Stimulated activated naive CD8-positive, alpha-beta T cell treated with anti-CD3 and anti-CD28 coated beads, Interleukin-15, Interleukin-2, amounts not matched to agents 100 ng/mL and 50 ng/mL, for 24 hours (primary cell): ENCODE results near the gene C22orf23.

ENCODE experiments used
- H3K27ac Mint-ChIP-seq: one replicate; pipeline ENCODE4 v1.8.0; 2021; ENCODE audit warnings: mild to moderate bottlenecking, mixed read lengths
- H3K27me3 Mint-ChIP-seq: one replicate; pipeline ENCODE4 v1.8.0; 2021; ENCODE audit warnings: mixed read lengths
- H3K36me3 Mint-ChIP-seq: one replicate; pipeline ENCODE4 v1.8.0; 2021; ENCODE audit warnings: low read depth, mixed read lengths
- H3K4me1 Mint-ChIP-seq: one replicate; pipeline ENCODE4 v1.8.0; 2021; ENCODE audit warnings: low read depth, mixed read lengths
- H3K4me3 Mint-ChIP-seq: one replicate; pipeline ENCODE4 v1.8.0; 2021; ENCODE audit warnings: mild to moderate bottlenecking, mixed read lengths
- H3K9me3 Mint-ChIP-seq: one replicate; pipeline ENCODE4 v1.8.0; 2021; ENCODE audit warnings: mixed read lengths

The C22orf23 gene

DNA sequence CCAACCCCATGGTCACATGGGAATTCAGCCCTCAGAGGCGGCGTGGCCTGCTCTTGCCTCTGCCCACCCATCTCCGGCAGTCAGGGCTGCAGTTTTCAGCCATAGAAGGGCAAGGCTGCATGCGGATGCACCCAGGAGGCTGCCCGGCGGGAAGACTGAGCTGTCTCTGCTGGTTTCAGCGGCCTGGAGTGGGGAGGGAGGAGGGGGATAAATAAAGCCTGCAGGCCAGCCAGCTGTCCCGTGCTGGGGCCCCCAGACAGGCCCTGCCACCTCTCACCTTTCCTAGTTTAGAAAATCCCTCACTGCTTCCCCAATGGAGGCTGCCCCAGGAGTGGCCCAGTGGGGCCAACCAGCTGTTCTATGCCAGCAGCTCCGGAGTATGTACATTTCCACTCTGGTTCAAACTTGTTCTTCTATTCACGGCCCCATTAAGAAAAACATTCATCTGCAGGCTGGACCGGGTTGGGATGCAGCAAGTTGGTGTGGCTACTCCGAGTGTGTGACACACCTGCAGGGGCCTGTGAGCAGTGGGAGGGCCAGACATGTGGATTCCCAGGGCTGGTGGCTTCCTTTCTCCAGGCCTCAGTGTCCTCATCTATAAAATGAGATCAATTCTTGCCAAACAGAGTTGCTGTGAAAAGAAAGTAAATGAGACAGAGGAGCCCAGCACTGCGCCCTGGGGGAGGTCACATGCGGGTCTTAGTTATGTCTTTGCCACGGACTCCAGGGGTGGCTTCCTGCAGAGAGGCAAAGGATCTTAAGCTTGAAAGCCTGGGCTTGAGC is 42.3 kb downstream of the C22orf23 start:
- H3K27me3 Mint-ChIP-seq = no peaks in the 10 kb centered on the region
- no peak overlapping the region for H3K27ac Mint-ChIP-seq
- peaks cover 14% of the 10 kb centered on the region for H3K4me1 Mint-ChIP-seq
- no peaks in the 10 kb centered on the region for H3K36me3 Mint-ChIP-seq
- H3K9me3 Mint-ChIP-seq = no peaks in the 10 kb centered on the region
- H3K4me3 Mint-ChIP-seq = no peak overlapping the region

DNA sequence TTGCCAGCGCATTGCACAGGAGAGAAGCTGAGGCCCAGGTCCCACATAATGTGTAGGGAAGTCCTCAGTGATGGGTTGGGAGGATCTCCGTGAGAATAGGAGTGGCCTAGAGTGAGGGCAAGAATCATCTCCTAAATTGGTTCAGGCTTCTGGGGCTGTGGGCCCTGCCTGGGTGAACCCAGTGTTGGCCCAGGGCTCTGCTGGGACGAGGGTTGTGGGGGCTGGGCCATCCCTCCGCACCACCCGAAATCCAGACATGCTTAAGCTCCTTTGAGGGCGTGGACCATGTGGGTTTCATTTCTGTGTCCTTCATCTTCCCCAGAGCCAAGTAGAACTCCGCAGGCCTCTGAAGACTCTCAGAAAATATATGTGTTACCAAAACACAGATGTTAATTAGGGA is 43.6 kb downstream of the C22orf23 start:
- H3K36me3 Mint-ChIP-seq = no peaks in the 10 kb centered on the region
- no peaks in the 10 kb centered on the region for H3K9me3 Mint-ChIP-seq
- H3K27ac Mint-ChIP-seq = no peak overlapping the region
- H3K4me3 Mint-ChIP-seq = no peak overlapping the region
- H3K27me3 Mint-ChIP-seq = no peaks in the 10 kb centered on the region
- H3K4me1 Mint-ChIP-seq = peaks cover 23% of the 10 kb centered on the region

DNA sequence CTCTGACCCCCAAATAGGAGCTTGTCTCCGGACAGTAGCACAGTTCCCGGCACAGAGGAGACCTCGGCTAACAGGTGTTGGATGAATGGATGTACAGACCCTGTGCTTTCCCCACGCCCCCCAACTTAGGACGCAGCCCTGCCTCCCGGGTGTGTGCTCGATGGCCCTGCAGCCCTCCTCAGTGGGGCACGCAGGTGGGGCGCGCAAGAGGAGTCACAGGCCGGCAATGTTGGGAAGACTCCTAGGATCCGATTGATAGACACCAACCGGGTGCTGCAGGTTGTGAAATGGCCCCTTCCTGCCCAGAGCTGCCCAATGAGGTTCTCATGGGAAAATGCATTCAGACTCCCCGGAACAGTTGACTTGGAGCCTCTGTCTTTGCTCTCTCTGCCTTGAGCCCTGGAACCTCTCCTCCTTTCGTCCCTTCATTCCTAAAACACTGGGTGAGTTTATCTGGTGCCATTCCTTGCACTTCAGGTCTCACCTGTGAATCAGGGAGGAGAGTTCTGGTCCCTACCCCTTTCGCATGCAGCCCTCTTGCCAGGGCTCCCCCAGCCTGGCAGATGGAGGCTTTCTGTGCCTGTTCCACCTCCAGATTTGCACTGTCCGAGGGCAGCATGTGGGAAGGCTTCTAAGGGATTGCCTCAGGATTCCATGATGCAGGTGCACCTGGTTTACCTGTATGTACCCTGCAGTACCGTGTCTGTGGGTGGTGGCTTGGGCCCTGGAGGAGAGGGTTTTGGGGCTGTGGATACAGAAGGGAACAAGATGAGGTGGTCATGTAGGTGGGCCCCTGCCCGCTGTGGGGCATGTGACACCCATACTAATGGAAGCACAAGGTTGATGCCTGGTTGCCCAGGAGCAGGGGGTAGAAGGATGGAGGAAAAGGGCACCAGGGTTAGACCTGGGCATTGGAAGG is 46.1 kb downstream of the C22orf23 start:
- Mint-ChIP-seq H3K27ac (peak overlapping the region; percentile 69), H3K9me3 (no peaks in the 10 kb centered on the region), H3K36me3 (no peaks in the 10 kb centered on the region), H3K4me1 (peaks cover 24% of the 10 kb centered on the region), H3K27me3 (no peaks in the 10 kb centered on the region), H3K4me3 (peak overlapping the region; percentile 67)

DNA sequence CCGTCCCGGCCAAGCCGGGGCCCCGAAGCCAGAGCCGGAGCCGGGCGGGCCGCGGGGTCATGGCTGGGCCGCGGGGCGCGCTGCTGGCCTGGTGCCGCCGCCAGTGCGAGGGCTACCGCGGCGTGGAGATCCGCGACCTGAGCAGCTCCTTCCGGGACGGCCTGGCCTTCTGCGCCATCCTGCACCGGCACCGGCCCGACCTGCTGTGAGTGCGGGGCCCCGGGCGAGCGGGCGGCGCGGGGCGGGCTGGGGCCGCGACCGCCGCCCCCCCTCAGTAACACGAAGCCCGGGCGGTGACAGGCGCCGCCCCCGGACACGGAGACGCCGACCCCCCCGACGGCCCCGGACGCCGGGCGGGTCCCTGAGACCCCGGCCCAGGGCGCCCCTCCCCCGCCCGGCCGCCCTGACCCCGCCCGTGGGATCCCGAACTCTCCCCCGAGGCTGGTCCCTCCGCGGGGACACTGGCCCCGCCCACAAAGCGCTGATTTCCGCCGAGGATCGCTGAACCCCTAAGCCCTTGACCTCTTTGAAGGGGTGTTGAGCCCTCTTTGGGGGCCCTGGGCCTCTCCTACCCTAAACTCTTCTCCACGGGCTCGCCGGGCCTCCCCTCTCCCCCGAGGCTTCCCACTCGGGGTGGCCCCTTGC is 46.9 kb downstream of the C22orf23 start:
- Mint-ChIP-seq H3K4me1 (peaks cover 24% of the 10 kb centered on the region), H3K27me3 (no peaks in the 10 kb centered on the region), H3K4me3 (peak overlapping the region; percentile 67), H3K27ac (peak overlapping the region; percentile 61), H3K9me3 (no peaks in the 10 kb centered on the region), H3K36me3 (no peaks in the 10 kb centered on the region)

DNA sequence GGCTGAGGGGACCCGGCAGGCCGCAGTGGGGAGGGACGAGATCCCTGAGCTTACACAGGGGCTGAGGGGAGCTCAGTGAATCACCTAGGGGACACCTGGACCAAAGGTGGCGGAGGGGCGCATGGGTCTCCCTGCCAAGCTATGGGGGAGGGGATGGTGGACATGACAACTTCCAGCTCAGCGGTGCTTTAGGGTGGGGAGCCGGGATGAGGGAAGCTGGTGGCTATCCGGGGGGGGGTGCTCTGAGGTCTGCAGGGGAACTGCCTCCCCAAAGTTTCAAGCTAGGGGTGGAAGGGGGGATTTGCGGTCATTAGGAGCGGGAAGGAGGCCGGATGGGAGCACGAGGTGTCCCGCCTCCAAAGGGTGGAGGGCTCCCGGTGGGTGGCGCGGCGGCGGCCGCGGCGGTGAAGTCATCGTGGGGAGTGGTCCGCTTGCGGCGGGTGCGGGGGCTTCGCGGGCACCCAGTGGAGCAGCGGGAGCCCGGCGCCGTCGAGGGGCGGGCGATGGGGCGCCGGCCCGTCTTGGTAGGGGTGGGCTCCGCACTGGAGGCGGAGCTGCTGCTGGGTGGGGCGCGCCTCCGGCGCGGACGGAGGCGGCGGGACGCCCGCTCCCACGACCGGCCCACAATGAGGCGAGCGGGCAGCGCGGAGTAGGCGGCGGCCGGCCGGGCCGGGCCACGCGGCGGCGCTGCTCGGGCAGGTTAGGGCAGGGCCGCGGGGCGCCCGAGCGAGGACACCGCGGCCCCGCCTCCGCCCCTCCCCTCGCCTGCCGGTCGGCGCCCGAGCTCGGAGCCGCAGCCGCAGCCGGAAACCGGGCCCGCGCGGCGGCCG is 47.7 kb downstream of the C22orf23 start, which contains the start of gene MICALL1:
Gene MICALL1, plus strand, starts transcription at position 764 of the 830 bp plus-strand sequence. CDS start 126 bp downstream, outside the sequence.
- no peaks in the 10 kb centered on the region for H3K27me3 Mint-ChIP-seq

DNA sequence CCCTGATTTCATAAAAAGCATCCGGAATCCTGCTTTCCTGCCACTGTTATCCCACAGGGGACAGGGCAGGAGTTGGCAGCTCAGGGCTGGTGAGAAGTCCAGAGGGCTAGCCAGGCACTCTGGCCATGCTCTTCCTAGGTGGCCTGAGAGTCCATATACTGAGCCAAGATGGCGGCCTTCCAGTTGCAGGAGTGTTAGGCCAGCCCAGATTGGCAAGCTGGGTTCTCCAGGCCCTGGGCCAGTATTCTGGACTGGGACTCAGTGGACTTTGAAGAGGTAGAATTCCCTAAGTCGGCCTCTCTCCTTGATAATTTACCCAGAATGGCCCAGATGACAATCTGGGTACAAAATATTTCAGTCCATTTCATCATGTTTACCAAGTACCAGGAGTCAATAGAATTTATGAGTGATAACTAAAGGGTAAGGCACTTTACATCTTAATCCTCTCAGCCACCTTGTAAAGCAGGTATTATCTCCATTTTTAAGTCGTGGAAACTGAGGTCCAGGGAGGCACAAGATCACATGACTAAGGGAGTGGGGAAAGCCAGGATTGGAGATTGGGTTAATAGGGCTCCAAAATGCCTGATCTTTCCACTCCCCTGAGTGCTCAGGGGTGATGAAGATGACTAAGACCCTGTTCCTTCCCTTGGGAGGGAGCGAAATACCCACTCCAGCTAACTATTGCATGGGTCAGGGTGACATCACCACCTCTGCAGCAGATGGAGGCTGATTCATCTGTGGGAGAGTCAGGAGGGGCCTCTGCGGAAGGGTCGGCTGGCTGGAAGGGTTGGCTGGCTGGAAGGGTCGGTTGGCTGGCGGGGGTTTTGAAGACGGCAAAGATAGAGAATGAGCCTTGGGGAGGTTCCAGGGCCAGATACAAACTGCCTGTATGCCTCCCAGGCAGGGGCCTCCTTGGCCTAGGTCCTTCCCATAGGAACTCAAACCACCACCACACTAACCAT is 48.5 kb downstream of the C22orf23 start:
- H3K4me3 Mint-ChIP-seq = peak overlapping the region; percentile 74
- H3K4me1 Mint-ChIP-seq = peaks cover 24% of the 10 kb centered on the region
- H3K27ac Mint-ChIP-seq = peak overlapping the region; percentile 77
- no peaks in the 10 kb centered on the region for H3K9me3 Mint-ChIP-seq
- H3K36me3 Mint-ChIP-seq = no peaks in the 10 kb centered on the region
- no peaks in the 10 kb centered on the region for H3K27me3 Mint-ChIP-seq

More for the DNA sequence above, 47.7 kb downstream of the C22orf23 start, which contains the start of gene MICALL1:
- peak within 1 kb of the TSS; percentile 74 for H3K4me3 Mint-ChIP-seq
- no peaks in the 10 kb centered on the region for H3K9me3 Mint-ChIP-seq
- peak within 1 kb of the TSS; percentile 77 for H3K27ac Mint-ChIP-seq
- peaks cover 24% of the 10 kb centered on the region for H3K4me1 Mint-ChIP-seq
- H3K36me3 Mint-ChIP-seq = no peaks in the 10 kb centered on the region

DNA sequence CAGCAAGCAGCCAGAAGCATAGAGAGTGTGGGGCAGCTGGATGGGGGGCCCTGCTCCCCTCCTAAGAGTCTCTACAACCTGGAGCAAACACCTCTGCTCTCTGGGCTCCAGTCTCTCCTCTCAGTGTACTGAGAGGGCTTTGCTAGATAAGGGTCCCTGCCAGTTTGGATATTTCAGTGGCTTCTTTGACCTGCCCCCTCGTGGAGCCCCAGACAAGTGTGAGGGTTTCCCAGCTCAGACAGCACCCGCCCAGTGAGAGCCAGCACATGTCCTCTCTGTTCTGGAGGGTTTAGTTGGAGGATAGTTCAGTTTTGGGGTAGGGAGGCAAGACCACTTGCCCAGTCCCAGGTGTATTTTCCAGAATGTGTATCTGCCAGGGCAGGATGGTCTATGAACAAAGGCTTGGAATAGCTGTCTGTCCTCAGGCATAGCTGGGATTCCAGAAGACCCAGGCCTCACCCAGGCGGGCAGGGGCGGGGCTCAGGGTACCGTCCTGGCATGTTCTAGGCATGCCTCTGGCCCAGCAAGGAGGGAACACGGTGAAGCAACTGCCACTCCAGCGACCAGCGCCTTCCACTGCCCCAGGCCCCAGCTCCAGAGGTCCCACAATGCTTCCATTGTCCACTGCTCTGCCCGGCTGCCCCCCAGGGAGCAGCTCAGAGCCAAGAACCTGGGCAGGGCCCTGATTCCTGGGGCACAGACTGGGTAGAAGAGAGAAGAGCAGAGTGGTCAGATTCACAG is 54.8 kb downstream of the C22orf23 start:
- no peak overlapping the region for H3K4me3 Mint-ChIP-seq
- H3K4me1 Mint-ChIP-seq = peaks cover 25% of the 10 kb centered on the region
- no peaks in the 10 kb centered on the region for H3K36me3 Mint-ChIP-seq
- H3K27me3 Mint-ChIP-seq = no peaks in the 10 kb centered on the region
- H3K27ac Mint-ChIP-seq = no peak overlapping the region
- no peaks in the 10 kb centered on the region for H3K9me3 Mint-ChIP-seq

DNA sequence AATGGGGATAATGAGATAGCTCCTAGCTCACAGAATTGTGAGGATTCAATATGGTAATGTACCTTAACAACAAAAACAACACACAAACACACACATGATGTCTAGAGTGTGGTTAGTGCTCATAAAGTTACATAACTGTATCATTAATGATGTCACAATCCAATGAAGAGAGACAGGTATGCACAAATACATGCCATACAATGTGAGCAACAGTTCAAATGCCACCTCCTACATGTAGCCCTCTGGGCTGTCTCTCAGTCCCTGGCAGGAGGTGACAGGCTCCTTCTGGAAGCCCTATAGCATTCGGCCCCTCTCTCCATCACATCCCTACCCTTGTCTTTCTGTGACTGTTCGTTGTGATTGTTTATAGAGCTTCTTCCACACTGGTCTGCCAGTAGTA is 55.6 kb downstream of the C22orf23 start:
- Mint-ChIP-seq H3K27me3 (no peaks in the 10 kb centered on the region), H3K4me1 (peaks cover 25% of the 10 kb centered on the region), H3K9me3 (no peaks in the 10 kb centered on the region), H3K27ac (no peak overlapping the region), H3K36me3 (peaks cover 3% of the 10 kb centered on the region), H3K4me3 (no peak overlapping the region)

DNA sequence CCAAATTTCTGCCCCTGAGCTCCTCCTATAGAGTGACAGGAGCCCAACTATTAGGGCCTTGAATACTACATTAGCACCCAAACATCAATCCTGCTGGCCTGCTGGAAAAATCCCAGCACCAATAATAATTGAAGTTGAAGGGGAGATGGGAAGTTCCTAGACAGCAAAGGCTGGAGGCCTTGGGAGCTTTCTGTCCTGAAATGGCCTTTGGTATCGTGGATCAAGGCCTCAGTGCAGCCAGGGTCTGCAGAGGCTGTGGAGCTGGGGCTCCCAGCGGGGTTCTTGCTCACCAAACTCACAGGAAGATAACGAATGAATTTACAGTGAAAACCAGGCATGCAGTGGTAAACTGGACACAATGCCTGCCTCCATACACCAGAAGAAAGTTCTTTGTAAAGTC is 56.5 kb downstream of the C22orf23 start:
- no peaks in the 10 kb centered on the region for H3K9me3 Mint-ChIP-seq
- H3K36me3 Mint-ChIP-seq = peaks cover 8% of the 10 kb centered on the region
- no peaks in the 10 kb centered on the region for H3K27me3 Mint-ChIP-seq
- peak overlapping the region; percentile 74 for H3K27ac Mint-ChIP-seq
- no peak overlapping the region for H3K4me3 Mint-ChIP-seq
- peaks cover 25% of the 10 kb centered on the region for H3K4me1 Mint-ChIP-seq

DNA sequence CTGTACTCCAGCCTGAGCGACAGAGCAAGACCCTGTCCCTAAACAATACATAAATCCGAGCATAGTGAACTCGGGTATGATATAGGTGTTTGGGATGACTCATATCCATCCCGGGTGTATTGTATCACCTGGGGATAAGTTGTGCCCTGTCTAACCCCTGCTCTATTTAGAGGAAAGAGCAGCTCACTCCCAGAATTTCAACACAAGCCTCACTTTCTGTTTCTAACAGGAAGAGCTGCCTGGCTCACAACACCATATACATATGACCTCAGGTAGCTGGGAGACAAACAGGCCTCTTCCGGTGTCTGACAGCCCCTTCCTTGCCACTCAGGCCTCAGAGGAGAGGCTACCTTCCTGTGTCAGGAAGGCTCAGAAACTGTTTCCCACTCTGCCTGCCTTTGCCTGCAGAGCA is 57.2 kb downstream of the C22orf23 start:
- Mint-ChIP-seq H3K4me3 (no peak overlapping the region), H3K9me3 (no peaks in the 10 kb centered on the region)

DNA sequence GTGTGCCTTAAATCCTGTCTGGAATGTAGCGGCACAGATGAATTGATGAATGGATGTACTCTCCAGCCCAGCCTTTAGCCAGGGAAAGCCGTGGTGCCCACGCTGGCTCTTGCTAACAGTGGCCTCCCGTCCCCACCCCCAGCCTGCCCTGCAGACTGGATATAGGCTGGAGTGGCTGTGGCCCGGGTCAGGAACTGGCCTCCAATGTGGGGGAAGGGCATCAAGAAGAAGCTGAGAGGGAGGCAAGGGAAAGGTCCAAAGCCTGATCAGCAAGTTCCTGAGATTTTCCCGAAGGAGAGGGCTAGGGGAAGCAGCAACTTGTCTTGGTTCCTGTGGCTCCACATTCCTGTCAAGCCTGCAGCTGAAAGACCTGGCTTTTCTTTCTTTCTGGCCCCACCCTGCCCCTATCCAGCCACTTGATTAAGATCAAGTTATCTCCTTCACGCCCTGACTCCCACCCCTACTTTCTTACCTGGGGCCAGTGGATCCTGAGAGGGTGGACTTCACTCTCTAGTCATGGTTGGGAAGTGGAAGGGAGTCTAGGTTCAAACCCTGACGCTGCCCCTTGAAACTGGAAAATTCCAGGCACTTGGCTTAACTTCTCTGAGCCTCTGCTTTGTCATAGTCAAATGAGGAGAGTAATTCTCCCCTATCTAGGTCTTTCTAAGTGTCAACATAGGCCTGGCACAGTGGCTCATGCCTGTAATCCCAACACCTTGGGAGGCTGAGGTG is 58.3 kb downstream of the C22orf23 start:
- Mint-ChIP-seq H3K4me3 (no peak overlapping the region), H3K9me3 (no peaks in the 10 kb centered on the region), H3K27me3 (no peaks in the 10 kb centered on the region), H3K4me1 (peaks cover 25% of the 10 kb centered on the region), H3K27ac (peak overlapping the region; percentile 52), H3K36me3 (peaks cover 17% of the 10 kb centered on the region)

More for the DNA sequence above, 57.2 kb downstream of the C22orf23 start:
- Mint-ChIP-seq H3K4me1 (peaks cover 25% of the 10 kb centered on the region), H3K36me3 (peaks cover 15% of the 10 kb centered on the region), H3K27ac (peak overlapping the region; percentile 74), H3K27me3 (no peaks in the 10 kb centered on the region)

DNA sequence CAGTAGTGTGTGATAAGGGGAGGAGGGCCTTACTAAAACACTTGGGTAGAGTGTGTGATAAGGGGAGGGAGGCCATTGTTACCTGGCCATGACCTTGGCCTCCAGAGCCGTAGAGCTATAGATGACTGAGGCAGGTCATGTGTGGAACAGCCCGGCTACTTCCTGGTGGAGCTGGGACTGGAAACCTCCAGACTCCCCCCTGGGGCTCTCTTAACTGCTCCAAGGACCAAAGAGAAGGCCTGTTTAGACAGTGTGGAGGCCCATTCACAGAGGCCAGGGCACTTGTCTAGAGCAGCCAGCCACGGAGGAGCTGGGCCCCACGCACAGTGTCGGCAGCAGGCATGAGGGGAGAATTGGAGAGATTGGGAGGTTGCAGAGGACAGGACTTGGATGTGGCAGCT is 59.8 kb downstream of the C22orf23 start:
- Mint-ChIP-seq H3K4me3 (no peak overlapping the region), H3K9me3 (no peaks in the 10 kb centered on the region), H3K4me1 (peaks cover 25% of the 10 kb centered on the region), H3K27me3 (no peaks in the 10 kb centered on the region), H3K36me3 (peaks cover 26% of the 10 kb centered on the region), H3K27ac (no peak overlapping the region)
